ENCODE measurements around the gene PCNX1. TPM values are rescaled to one million over a fixed set of nuclear protein-coding genes. Genes with fewer than 3 reads are reported as not detected.

PCNX1 gene
- total RNA-seq, 1 experiment from 2014 or later, result 48.0 TPM

DNA sequence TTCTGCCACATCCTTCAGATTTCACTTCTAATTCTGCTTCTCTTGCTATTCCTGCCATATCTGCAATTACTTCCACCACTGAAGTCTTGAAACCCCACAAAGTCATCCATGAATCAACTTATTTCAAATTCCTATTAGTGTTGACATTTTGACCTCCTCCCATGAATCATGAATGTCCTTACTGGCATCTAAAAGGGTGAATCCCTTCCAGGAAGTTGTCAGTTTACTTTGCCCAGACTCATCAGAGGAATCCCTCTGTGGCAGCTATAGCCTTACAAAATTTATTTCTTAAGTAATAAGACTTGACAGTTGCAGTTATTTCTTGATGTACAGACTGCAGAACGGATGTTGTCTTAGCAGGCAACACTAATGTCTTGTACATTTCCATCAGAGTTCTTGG lies 162.9 kb downstream of the PCNX1 start:
- Mint-ChIP-seq H3K36me3 (ENCODE audit: insufficient read depth in 1 of 3, low read depth in 3 of 3) (peaks cover 32 to 43% (median 36%) of the 10 kb centered on the region in 3 experiments), H3K4me1 (no peaks in the 10 kb centered on the region), H3K27ac (no peak overlapping the region), H3K4me3 (no peak overlapping the region), H3K27me3 (ENCODE audit: low read depth) (no peaks in the 10 kb centered on the region), H3K9me3 (peaks cover 4 to 5% of the 10 kb centered on the region in 2 experiments; a peak in 3 of 5 replicates)
- no peak overlapping the region for H4K5ac ChIP-seq (ENCODE audit: insufficient read length, low read depth, low read length)
- H2BK120ac ChIP-seq (ENCODE audit: low read depth, low read length, poor library complexity, severe bottlenecking), result no peak overlapping the region
- H3K4me2 ChIP-seq (ENCODE audit: insufficient read depth, insufficient read length, low read length), result no peak overlapping the region
- H3K23me2 ChIP-seq (ENCODE audit: insufficient read length, low read depth, low read length, poor library complexity, severe bottlenecking), result no peaks in the 10 kb centered on the region
- no peaks in the 10 kb centered on the region for H3K4me1 ChIP-seq (ENCODE audit: insufficient read depth, low read length)
- no peak overlapping the region for H4K91ac ChIP-seq (ENCODE audit: insufficient read length, low read depth, low read length)
- H4K20me1 ChIP-seq (ENCODE audit: control insufficient read depth, insufficient read depth, insufficient read length), result no peaks in the 10 kb centered on the region
- no CpG with 5 or more reads among the region's 1 CpG for WGBS (ENCODE audit: extremely low coverage, insufficient read length, low lambda C conversion rate)
- H2AK5ac ChIP-seq (ENCODE audit: insufficient read length, low read length), result no peak overlapping the region
- no peak overlapping the region for H3T11ph ChIP-seq (ENCODE audit: low read length)
- no peak overlapping the region for H3K4ac ChIP-seq (ENCODE audit: low read depth, low read length)
- no peak overlapping the region for H2AFZ ChIP-seq (ENCODE audit: low read length)
- H4K8ac ChIP-seq (replicated peaks; ENCODE audit: insufficient read length, low read depth, low read length), result no peak overlapping the region
- no peak overlapping the region for H2BK5ac ChIP-seq (ENCODE audit: insufficient read length, low read length)
- no peak overlapping the region for H3K23ac ChIP-seq (ENCODE audit: insufficient read length, low read depth, low read length)
- H3K9me3 ChIP-seq (ENCODE audit: control insufficient read depth, low read depth, low read length), result no peaks in the 10 kb centered on the region
- H3K9ac ChIP-seq (ENCODE audit: extremely low read depth, insufficient read length, low read length), result no peak overlapping the region
- H3K79me1 ChIP-seq (ENCODE audit: insufficient read depth, low read depth, low read length, poor library complexity, severe bottlenecking), result no peaks in the 10 kb centered on the region
- no peak for TF ChIP-seq CTCF (conservative IDR thresholded peaks at IDR 0.05)
- DNase-seq, result no peak
- no peak overlapping the region for H2BK20ac ChIP-seq (ENCODE audit: low read depth, low read length, poor library complexity, severe bottlenecking)
- no peak overlapping the region for H2BK12ac ChIP-seq (ENCODE audit: insufficient read length, low read depth, low read length)
- H3K56ac ChIP-seq (ENCODE audit: insufficient read length, low read depth, low read length), result no peak overlapping the region
- no peak overlapping the region for H3K14ac ChIP-seq (ENCODE audit: insufficient read depth, low read length)
- H3K27me3 ChIP-seq (ENCODE audit: insufficient read depth, low read length), result no peaks in the 10 kb centered on the region
- H3K27ac ChIP-seq (ENCODE audit: insufficient read length, low read depth, low read length), result no peak overlapping the region
- H3K79me2 ChIP-seq (ENCODE audit: insufficient read depth, low read length), result no peaks in the 10 kb centered on the region
- no peak overlapping the region for H2BK15ac ChIP-seq (ENCODE audit: low read depth, low read length)
- no peak overlapping the region for H3K18ac ChIP-seq (ENCODE audit: insufficient read length, low read depth, low read length)

All from H9 (cell line).